Activated CD4-positive, alpha-beta T cell treated with anti-CD3 and anti-CD28 coated beads for 48 hours (primary cell): ENCODE measurements around the gene CLVS2.

Source experiments
- DNase-seq: peaks from one replicate; pipeline ENCODE4 v3.0.0-alpha.2; 2020

CLVS2 gene, protein sequence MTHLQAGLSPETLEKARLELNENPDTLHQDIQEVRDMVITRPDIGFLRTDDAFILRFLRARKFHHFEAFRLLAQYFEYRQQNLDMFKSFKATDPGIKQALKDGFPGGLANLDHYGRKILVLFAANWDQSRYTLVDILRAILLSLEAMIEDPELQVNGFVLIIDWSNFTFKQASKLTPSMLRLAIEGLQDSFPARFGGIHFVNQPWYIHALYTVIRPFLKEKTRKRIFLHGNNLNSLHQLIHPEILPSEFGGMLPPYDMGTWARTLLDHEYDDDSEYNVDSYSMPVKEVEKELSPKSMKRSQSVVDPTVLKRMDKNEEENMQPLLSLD

GRCh38 chr6:122995921-122996793 is at the start of gene CLVS2:
Gene CLVS2 (plus strand): TSS chr6:122996235. CDS start chr6:122997778, 1,543 bp downstream.
- no peak for DNase-seq

DNA sequence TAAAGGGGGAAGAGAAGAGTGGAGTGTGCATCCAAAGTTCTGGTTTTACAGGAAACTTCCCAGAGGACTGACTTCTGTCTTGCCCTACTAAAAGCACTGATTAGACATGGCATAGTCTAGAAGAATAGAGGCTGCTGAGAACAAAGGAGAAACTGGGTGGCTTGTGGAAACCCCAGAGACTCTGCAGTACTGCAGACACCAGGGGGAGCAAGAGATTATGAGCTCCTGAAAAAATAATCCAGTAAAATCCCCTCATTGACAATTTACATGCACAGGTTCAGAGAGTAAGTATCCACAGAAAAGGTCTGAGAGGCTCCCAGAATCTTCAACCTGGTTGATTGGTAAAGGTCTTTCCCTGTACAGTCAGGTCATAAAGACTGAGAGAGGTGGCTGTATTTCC is 48.7 kb upstream of the CLVS2 start:
- DNase-seq: no peak

DNA sequence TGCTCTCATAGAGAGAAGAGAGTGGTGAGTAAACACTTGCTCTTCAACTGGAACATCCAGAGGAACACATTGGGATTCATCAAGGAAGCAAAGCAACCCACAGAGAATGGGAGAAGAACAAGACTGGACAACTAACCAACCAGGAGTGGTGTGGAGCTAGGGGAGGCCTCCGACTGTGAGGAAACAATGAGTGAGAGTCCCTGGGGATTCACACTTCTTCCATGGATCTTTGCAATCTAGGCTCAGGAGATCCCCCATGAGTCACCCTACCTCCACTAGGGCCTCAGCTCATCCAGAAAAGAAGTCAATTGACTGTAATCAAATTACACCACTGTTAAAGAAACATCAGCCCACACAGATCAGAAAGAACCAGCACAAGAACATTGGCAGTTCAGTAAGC is 42.3 kb upstream of the CLVS2 start:
- no peak for DNase-seq

DNA sequence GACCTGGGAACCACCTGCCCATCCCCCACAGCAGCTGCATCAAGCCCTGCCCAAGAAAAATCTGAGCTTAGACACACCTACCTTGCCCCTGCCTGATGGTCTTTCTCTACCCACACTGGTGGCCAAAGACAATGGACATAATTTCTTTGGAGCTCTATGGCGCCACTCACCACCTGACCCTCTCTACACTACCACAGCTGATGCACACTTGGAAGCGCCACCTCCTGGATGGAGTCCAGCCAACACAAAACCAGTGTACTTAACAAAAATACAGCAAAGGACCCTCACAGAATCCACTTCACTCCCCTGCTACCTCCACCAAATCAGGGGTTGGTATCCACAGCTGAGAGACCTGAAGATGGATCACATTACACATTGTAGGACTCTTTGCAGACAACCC is 39.7 kb upstream of the CLVS2 start:
- DNase-seq: no peak

DNA sequence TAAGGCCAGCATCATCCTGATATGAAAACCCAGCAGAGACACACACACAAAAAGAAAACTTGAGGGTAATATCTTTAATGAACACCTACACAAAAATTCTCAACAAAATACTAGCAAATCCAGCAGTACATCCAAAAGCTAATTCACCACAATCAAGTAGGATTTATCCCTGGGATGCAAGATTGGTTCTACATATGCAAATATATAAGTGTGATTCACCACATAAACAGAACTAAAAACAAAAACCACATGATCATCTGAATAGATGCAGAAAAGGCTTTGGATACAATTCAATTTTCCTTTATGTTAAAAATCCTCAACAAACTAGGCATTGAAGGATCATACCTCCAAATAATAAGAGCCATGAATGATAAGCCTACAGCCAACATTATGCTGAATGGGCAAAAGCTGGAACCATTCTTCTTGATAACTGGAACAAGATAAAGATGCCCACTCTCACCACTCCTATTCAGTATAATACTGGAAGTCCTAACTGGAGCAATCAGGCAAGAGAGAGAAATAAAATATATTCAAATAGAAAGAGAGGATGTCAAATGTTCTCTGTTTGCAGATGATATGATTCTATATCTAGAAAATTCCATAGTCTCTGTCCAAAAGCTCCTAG is 33.9 kb upstream of the CLVS2 start:
- no peak for DNase-seq

DNA sequence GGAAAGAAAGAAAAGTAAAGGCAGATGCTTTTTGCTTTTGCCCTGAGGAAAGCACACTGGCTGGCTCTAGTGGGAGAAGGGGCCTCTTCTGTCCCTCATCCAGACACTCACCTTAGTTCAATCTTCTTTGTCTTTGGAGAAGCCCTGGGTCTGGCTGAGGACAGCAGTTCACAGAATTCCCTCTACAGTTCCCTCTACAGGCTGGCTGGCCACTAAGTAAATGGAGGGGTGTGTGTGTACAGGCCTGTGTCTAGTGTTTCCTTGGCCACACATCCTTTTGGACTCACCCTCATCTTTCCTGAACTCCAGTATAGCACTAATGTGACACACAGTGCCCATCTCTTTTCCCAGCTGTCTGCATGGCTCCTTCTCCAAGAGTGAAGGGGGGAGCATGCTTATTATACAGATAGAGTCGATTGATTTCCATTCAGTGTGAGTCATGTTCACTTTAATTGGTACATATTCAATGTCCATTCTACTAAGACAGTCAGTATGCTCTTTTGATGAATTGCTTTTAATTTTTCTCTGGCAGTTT is 26.0 kb upstream of the CLVS2 start:
- DNase-seq: no peak

- no peak for DNase-seq
Measured at GRCh38 chr6:122977180-122977579, 18.9 kb upstream of the CLVS2 start.

DNA sequence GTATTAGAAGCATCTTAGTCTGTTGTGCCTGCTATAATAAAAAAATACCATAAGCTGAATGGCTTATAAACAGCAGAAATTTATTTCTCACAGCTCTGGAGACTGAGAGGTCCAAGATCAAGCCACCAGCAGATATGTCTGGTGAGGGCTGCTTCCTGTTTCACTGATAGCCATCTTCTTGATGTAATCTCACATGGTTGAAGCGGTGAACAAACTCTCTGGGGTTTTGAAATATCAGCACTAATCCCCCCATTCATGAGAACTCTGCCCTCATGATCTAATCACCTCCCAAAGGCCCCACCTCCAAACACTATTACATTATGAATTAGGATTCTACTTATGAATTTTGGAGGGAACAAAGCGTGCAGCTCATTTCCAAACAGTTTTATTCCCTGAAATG is 11.6 kb upstream of the CLVS2 start:
- DNase-seq: no peak

DNA sequence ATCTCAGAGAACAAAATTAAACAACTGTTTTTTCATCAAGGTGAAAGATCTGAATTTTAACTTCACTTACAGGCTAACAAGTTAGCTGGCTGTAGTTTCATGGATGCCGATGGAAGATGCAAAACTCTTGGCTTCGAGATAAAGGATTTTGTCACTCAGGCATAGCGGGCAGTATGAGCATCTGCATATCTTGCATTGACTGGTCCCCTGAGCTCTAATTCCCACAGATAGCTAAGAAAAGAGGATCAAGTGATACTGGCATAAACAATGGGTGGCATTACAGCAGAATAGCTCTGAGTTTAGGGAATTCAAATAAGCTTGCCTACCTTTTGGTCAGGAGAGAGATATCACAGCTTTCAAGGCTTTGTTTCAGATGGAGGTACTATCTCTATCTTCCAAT is 1.8 kb upstream of the CLVS2 start:
- no peak for DNase-seq

- DNase-seq: no peak
Measured at GRCh38 chr6:122996794-122997505, 915 bp downstream of the CLVS2 start.

GRCh38 chr6:122997541-122998150 is 1.6 kb downstream of the CLVS2 start:
- DNase-seq: no peak

DNA sequence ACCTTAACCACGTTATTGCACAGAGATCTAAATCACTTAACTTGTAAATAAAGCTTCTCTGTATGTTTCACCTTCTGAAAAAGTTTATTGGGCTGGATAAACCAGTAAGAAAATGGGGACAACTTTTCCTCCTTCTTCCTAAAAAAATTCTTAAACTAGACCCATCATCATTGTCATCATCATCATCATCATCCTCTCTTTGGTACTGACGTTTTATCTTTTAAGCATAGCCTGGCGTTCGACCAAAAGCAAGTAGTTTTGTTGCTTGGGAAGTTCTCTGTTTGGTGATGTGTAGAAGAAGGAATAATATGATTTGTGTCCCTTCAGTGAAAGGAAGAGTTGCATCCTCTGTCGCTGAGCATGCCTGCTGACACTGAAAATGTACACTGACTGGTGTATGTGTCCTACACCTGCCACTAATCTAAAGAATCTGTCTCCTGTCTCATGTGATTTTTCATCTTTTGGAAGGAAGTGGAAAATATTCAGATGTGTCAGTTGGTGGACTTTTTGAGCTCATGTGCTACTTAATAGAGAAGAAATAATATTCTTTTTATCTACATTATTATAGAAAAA is 2.5 kb downstream of the CLVS2 start:
- no peak for DNase-seq

DNA sequence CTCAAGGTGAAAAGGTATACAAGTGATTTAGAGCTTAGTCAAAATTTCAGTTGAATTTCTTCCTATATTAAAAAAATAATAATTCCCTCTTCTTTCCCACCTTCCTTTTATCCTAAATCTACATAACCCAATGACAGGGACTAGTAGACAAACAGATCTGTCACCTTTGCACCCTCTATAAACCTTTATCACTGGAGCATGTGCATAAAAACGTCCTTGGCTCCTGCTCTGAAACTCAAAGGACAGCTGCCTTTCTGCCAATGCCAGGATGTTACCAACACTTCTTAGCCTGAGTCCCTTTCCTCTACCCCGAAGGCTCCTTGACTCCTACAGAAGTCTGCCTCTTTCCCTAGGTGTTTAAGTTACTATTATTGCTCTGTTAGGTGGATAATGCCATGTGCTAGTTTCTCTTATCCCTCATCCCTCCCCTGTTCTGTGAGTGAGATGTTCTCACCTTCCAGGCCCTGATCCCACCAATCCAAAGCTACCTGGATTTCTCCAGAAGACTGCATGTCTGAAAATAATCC is 4.3 kb downstream of the CLVS2 start:
- DNase-seq: no peak

DNA sequence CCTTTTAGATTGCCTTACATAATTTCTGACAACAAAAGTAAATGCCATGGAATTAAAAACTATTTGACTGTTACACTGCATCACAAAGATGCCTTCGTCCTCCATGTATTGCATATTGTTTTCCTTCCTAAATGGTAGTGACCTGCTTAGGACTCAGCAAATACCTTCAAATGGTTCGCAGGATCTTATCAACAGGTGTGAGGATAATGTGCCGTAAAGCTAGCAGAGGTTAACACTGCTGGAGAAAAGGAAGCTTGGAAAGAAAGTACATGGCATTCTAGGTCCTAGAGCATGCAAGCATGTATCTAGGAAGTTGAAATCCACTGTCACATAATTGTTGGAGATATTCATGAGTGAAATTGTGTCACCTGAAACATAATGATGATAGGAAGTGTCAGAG is 5.5 kb downstream of the CLVS2 start:
- DNase-seq: no peak

DNA sequence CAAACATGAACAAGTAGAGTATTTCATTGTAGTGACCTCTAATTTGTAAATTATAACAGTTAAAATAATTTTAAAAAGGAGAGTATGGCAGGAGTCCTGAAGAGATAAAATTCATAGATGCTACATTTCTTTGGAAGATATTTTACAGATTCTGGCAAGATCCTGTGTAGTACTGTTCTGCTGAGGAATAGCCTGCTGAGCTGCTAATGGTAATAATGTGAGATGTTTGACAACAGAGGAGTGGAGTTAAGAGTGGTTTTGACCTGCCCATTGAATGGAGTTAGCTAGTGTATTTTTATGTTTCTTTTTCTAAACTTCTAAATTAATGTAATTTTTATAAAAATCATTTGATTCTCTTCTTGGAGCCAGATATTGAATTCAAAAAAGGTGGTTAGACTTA is 11.8 kb downstream of the CLVS2 start:
- DNase-seq: no peak

DNA sequence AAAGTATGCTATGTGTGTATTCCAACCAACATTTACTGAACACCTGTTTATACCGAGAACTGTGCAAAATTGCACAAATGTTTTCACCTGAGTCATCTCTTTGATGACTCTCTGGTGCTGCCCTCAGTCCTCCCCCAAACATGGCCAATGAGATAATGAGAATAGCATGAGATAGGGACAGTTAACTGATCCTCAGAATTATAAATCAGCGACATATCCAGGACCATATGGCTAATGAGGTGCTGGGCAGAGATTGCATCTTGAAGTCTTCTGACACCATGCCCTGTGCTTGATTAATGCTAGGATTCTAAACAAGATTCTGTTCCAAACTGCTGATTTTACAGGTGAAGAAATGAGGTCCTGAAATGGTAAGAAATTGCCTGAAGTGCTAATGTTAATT is 13.0 kb downstream of the CLVS2 start:
- DNase-seq: no peak

- no peak for DNase-seq
Measured at GRCh38 chr6:123014835-123015234, 18.8 kb downstream of the CLVS2 start.

DNA sequence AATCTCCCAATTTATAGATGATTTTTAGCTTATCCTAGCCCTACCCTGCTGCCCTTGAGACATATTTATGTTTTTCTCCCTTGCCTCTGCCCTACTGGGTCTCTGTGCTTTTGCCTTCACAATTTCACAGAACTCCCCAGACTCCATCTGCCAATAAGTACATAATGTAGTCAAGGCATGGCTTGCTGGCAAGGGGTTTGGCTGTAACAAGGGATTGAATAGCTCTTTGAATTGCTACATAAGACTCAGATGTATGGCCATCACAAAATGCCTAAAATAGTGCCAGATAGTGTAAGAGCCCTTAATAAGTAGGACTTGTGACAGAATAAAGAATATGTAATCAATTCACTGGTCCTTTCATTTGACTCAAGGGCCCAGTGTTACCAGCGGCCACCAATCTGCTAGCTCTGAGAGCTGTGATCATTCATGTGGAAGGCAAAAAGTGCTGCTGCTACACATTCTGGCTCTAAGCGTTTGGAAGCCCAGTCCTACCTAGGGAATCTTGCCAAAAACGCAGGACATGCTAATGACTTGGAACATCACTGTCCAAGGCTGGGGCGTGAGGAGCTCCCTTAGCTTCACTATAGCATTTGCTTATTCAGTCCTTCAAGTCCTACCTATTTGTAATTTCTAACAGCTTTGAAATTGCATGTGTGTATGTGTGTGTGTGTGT is 20.5 kb downstream of the CLVS2 start:
- no peak for DNase-seq

GRCh38 chr6:123017104-123017682 is 21.2 kb downstream of the CLVS2 start:
- DNase-seq: no peak

- no peak for DNase-seq
Measured at GRCh38 chr6:123022975-123023374, 26.9 kb downstream of the CLVS2 start.

GRCh38 chr6:123024976-123025375 is 28.9 kb downstream of the CLVS2 start:
- DNase-seq: no peak
